H9 (cell line): ENCODE data around the gene COX5B. TPM values are rescaled to one million over a fixed set of nuclear protein-coding genes. Genes with fewer than 3 reads are reported as not detected.
A peak's percentile ranks its signal among the peaks of the same experiment; 100 is the strongest.

Source experiments
- DNase-seq: peaks from one replicate; pipeline ENCODE4 v3.0.0-alpha.2; 2017
- H2AFZ ChIP-seq: one replicate; pipeline ENCODE4 v1.6.1; 2013; ENCODE audit warnings: mild to moderate bottlenecking, low read length, control low read depth, moderate library complexity
- H2AK5ac ChIP-seq: 2 replicates; pipeline ENCODE4 v1.6.1; 2013; ENCODE audit warnings: low read length, control low read depth, mixed read lengths; ENCODE audit not compliant: insufficient read length
- H2BK120ac ChIP-seq: one replicate; pipeline ENCODE4 v1.6.1; 2013; ENCODE audit warnings: low read depth, mild to moderate bottlenecking, low read length, control low read depth, inconsistent platforms; ENCODE audit not compliant: poor library complexity, severe bottlenecking
- H2BK12ac ChIP-seq: 2 replicates; pipeline ENCODE4 v1.6.1; 2013; ENCODE audit warnings: low read length, control low read depth, mixed read lengths, low read depth; ENCODE audit not compliant: insufficient read length
- H2BK15ac ChIP-seq: 2 replicates; pipeline ENCODE4 v1.6.1; 2013; ENCODE audit warnings: low read depth, low read length, control low read depth
- H2BK20ac ChIP-seq: one replicate; pipeline ENCODE4 v1.6.1; 2013; ENCODE audit warnings: low read depth, mild to moderate bottlenecking, low read length, control low read depth, inconsistent platforms; ENCODE audit not compliant: poor library complexity, severe bottlenecking
- H2BK5ac ChIP-seq: 2 replicates; pipeline ENCODE4 v1.6.1; 2013; ENCODE audit warnings: low read length, control low read depth, mixed read lengths; ENCODE audit not compliant: insufficient read length
- H3K14ac ChIP-seq: 2 replicates; pipeline ENCODE4 v1.6.1; 2013; ENCODE audit warnings: low read length, control low read depth; ENCODE audit not compliant: insufficient read depth
- H3K18ac ChIP-seq: 2 replicates; pipeline ENCODE4 v1.6.1; 2013; ENCODE audit warnings: low read depth, mild to moderate bottlenecking, mixed read lengths, low read length, control low read depth; ENCODE audit not compliant: insufficient read length
- H3K23ac ChIP-seq: 2 replicates; pipeline ENCODE4 v1.6.1; 2013; ENCODE audit warnings: low read length, control low read depth, mixed read lengths, low read depth; ENCODE audit not compliant: insufficient read length
- H3K23me2 ChIP-seq: 2 replicates; pipeline ENCODE4 v1.6.1; 2013; ENCODE audit warnings: low read depth, mild to moderate bottlenecking, mixed read lengths, low read length, control low read depth; ENCODE audit not compliant: insufficient read length, poor library complexity, severe bottlenecking
- H3K27ac ChIP-seq: 2 replicates; pipeline ENCODE4 v1.5.1; 2013; ENCODE audit warnings: low read length, control low read depth, mixed read lengths, low read depth; ENCODE audit not compliant: insufficient read length
- H3K27me3 ChIP-seq: 2 replicates; pipeline ENCODE4 v1.6.1; 2013; ENCODE audit warnings: low read length, control low read depth, inconsistent platforms; ENCODE audit not compliant: insufficient read depth
- H3K4ac ChIP-seq: 2 replicates; pipeline ENCODE4 v1.6.1; 2013; ENCODE audit warnings: low read depth, mild to moderate bottlenecking, control low read depth, inconsistent platforms, low read length, moderate library complexity
- H3K4me1 ChIP-seq: 2 replicates; pipeline ENCODE4 v1.6.1; 2013; ENCODE audit warnings: low read length, control low read depth, inconsistent platforms; ENCODE audit not compliant: insufficient read depth
- H3K4me2 ChIP-seq: 2 replicates; pipeline ENCODE4 v1.6.1; 2013; ENCODE audit warnings: low read length, control low read depth, mixed read lengths; ENCODE audit not compliant: insufficient read length, insufficient read depth
- H3K56ac ChIP-seq: 2 replicates; pipeline ENCODE4 v1.6.1; 2013; ENCODE audit warnings: low read depth, mild to moderate bottlenecking, mixed read lengths, low read length, control low read depth; ENCODE audit not compliant: insufficient read length
- H3K79me1 ChIP-seq: 2 replicates; pipeline ENCODE4 v1.6.1; 2013; ENCODE audit warnings: low read depth, mild to moderate bottlenecking, moderate library complexity, low read length, control low read depth, inconsistent platforms; ENCODE audit not compliant: insufficient read depth, poor library complexity, severe bottlenecking
- H3K79me2 ChIP-seq: 2 replicates; pipeline ENCODE4 v1.6.1; 2013; ENCODE audit warnings: low read length, control low read depth, inconsistent platforms; ENCODE audit not compliant: insufficient read depth
- H3K9ac ChIP-seq: 2 replicates; pipeline ENCODE4 v1.6.1; 2013; ENCODE audit warnings: low read length, control low read depth, mixed read lengths; ENCODE audit not compliant: insufficient read length; ENCODE audit errors: extremely low read depth
- H3K9me3 ChIP-seq: one replicate; pipeline ENCODE4 v1.6.1; 2013; ENCODE audit warnings: low read depth, low read length, inconsistent platforms; ENCODE audit not compliant: control insufficient read depth
- H3T11ph ChIP-seq: one replicate; pipeline ENCODE4 v1.6.1; 2013; ENCODE audit warnings: mild to moderate bottlenecking, low read length, control low read depth, inconsistent platforms
- H4K20me1 ChIP-seq: one replicate; pipeline ENCODE4 v1.6.1; 2013; ENCODE audit not compliant: control insufficient read depth, insufficient read length, insufficient read depth
- H4K5ac ChIP-seq: 2 replicates; pipeline ENCODE4 v1.6.1; 2013; ENCODE audit warnings: low read depth, mild to moderate bottlenecking, mixed read lengths, low read length, control low read depth; ENCODE audit not compliant: insufficient read length
- H4K8ac ChIP-seq: replicated peaks from 2 replicates; pipeline ENCODE4 v1.6.1; 2013; ENCODE audit warnings: low read length, control low read depth, mixed read lengths, low read depth; ENCODE audit not compliant: insufficient read length
- H4K91ac ChIP-seq: 2 replicates; pipeline ENCODE4 v1.6.1; 2013; ENCODE audit warnings: low read depth, mild to moderate bottlenecking, moderate library complexity, mixed read lengths, low read length, control low read depth; ENCODE audit not compliant: insufficient read length
- H3K27ac Mint-ChIP-seq, 3 experiments: 2 replicates in 2 of 3; 3 replicates in 1 of 3; pipeline ENCODE4 v1.8.0; 2020 to 2021; ENCODE audit warnings: mixed read lengths in 3 of 3, mild to moderate bottlenecking in 1 of 3, moderate library complexity in 1 of 3
- H3K27me3 Mint-ChIP-seq: 2 replicates; pipeline ENCODE4 v1.8.0; 2021; ENCODE audit warnings: low read depth, mild to moderate bottlenecking, moderate library complexity, mixed read lengths
- H3K36me3 Mint-ChIP-seq, 3 experiments: 2 replicates in 2 of 3; 3 replicates in 1 of 3; pipeline ENCODE4 v1.8.0; 2020 to 2021; ENCODE audit warnings: low read depth in 3 of 3, mixed read lengths in 3 of 3; ENCODE audit not compliant: insufficient read depth in 1 of 3
- H3K4me1 Mint-ChIP-seq, 2 experiments: 2 replicates each; pipeline ENCODE4 v1.8.0; 2020; ENCODE audit warnings: mixed read lengths in 2 of 2
- H3K4me3 Mint-ChIP-seq, 2 experiments: 2 replicates in 1 of 2; 3 replicates in 1 of 2; pipeline ENCODE4 v1.8.0; 2020 to 2021; ENCODE audit warnings: mild to moderate bottlenecking in 2 of 2, mixed read lengths in 2 of 2, moderate library complexity in 1 of 2
- H3K9me3 Mint-ChIP-seq, 2 experiments: 2 replicates in 1 of 2; 3 replicates in 1 of 2; pipeline ENCODE4 v1.8.0; 2020; ENCODE audit warnings: mild to moderate bottlenecking in 2 of 2, mixed read lengths in 2 of 2, moderate library complexity in 1 of 2
- CTCF ChIP-seq: fragments of 200-600 bp; sonication (generic); conservative IDR thresholded peaks from 3 replicates; pipeline ENCODE4 v1.8.0; 2021; ENCODE audit warnings: antibody characterized with exemption, mild to moderate bottlenecking
- WGBS: extraction: QIAGEN DNeasy Blood & Tissue Kit; methylation state at CpG from one replicate; pipeline ENCODE4 v1.1.7; 2013; ENCODE audit warnings: missing lambda C conversion rate, low lambda C conversion rate, mixed read lengths; ENCODE audit not compliant: insufficient read length; ENCODE audit errors: extremely low coverage; 5-methylcytosine and 5-hydroxymethylcytosine counted together
- total RNA-seq: library from RNA; stranded (reverse); gene quantifications from 2 replicates; pipeline ENCODE4 v1.2.1, GENCODE V29; 2021

Gene COX5B
- total RNA-seq, 1 experiment from 2014 or later, result 237 TPM

DNA sequence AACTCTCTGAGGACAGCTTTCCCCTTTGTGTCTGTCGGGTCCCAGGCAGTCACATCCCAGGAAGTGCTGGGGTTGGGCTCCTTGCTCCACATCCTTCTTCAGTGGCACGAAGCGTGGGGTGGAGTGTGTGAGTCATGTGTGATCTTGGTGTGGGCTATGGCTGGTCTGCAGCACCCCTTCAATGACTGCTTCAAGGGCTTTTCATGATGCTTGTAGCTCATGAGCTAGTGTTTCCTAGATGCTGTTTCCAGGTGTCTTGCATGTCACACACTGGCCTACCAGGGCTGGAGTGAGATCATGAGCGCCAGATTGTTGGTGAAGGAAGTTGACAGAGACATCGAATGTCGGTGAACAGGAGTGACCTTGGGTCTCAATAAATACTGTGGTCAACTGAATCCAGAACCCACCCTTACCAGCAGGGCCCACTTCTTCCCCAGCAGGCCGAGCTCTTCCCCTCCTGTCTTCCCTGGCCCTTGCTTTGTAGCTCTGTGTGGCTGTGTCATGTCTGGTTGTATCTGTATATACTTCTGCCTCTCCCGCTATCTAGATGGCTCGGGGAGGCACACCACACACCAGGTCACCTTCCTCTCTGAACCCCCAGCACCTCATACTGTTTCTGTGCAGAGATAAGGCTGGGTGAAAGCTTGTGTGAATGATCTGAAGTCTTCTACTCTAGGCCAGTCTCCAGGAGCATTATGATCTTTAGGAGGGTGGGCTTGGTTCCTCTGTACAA, 27.5 kb downstream of the COX5B start:
- Histone ChIP-seq H3K18ac (no peak overlapping the region), H3K23ac (no peak overlapping the region), H3K27me3 (no peaks in the 10 kb centered on the region; the same call in 1 of the 2 replicates), H3K79me1 (no peaks in the 10 kb centered on the region), H2BK15ac (no peak overlapping the region), H2AK5ac (no peak overlapping the region), H3K9me3 (no peaks in the 10 kb centered on the region), H2BK120ac (no peak overlapping the region), H4K20me1 (no peaks in the 10 kb centered on the region), H2BK20ac (no peak overlapping the region), H3T11ph (no peak overlapping the region), H3K4me1 (no peaks in the 10 kb centered on the region), H4K5ac (no peak overlapping the region), H3K27ac (no peak overlapping the region), H3K9ac (no peak overlapping the region), H4K91ac (no peak overlapping the region), H3K79me2 (no peaks in the 10 kb centered on the region), H2AFZ (no peak overlapping the region), H2BK12ac (no peak overlapping the region), H4K8ac (peak overlapping the region; percentile 86), H3K4ac (no peak overlapping the region), H3K4me2 (no peak overlapping the region), H2BK5ac (no peak overlapping the region), H3K56ac (no peak overlapping the region), H3K23me2 (no peaks in the 10 kb centered on the region), H3K14ac (no peak overlapping the region)
- Mint-ChIP-seq H3K4me3 (no peak overlapping the region), H3K27ac (peak overlapping the region in 1 of 3 experiments; percentile 20; a peak in 2 of 7 replicates), H3K36me3 (peaks cover 0 to 17% (median 2%) of the 10 kb centered on the region in 3 experiments; a peak in 2 of 7 replicates), H3K27me3 (no peaks in the 10 kb centered on the region), H3K4me1 (peaks cover 6 to 10% of the 10 kb centered on the region in 2 experiments), H3K9me3 (peaks cover 5 to 12% of the 10 kb centered on the region in 2 experiments; a peak in 2 of 5 replicates)
- no CpG with 5 or more reads among the region's 9 CpGs for WGBS
- DNase-seq, result no peak
- no peak for TF ChIP-seq CTCF
